Sigmoid colon (tissue), 7 donors: ENCODE measurements around the gene CACNB3. TPM values are rescaled to one million over a fixed set of nuclear protein-coding genes. Genes with fewer than 3 reads are reported as not detected.

ENCODE experiments used
- DNase-seq: peaks from one replicate; pipeline ENCODE4 v3.0.0-alpha.2; 2019
- H3K27ac ChIP-seq, 4 donors: fragments of 200-600 bp; sonication (generic); one replicate each; pipeline ENCODE4 v1.5.1; 2016 to 2019; ENCODE audit warnings: mild to moderate bottlenecking in 1 of 4
- H3K27me3 ChIP-seq, 3 donors: fragments of 200-600 bp; sonication (generic); one replicate each; pipeline ENCODE4 v1.5.1; 2019; ENCODE audit warnings: mild to moderate bottlenecking in 1 of 3
- H3K36me3 ChIP-seq, 4 donors: fragments of 200-600 bp; sonication (generic); one replicate each; pipeline ENCODE4 v1.5.1; 2016 to 2019
- H3K4me1 ChIP-seq, 4 donors: fragments of 200-600 bp; sonication (generic); one replicate each; pipeline ENCODE4 v1.5.1; 2017 to 2019
- H3K4me3 ChIP-seq, 4 donors: fragments of 200-600 bp; sonication (generic); one replicate each; pipeline ENCODE4 v1.5.1; 2017 to 2019; ENCODE audit warnings: mild to moderate bottlenecking in 2 of 4, moderate library complexity in 1 of 4
- H3K9me3 ChIP-seq, 4 donors: fragments of 200-600 bp in 3 of 4; sonication (generic) in 3 of 4; one replicate each; pipeline versions ENCODE4 v1.5.1 to v1.6.1; 2013 to 2019
- CTCF ChIP-seq, 4 experiments: fragments of 450-650 bp in 3 of 4; fragments of 200-600 bp in 1 of 4; IDR thresholded peaks; one replicate each; pipeline ENCODE4 v1.5.1; 2016 to 2019; ENCODE audit warnings: antibody characterized with exemption in 4 of 4, mild to moderate bottlenecking in 3 of 4, moderate library complexity in 2 of 4
- EP300 ChIP-seq, 4 donors: sonication (generic); formaldehyde crosslinking; IDR thresholded peaks; one replicate each; pipeline ENCODE4 v1.6.1; 2017; ENCODE audit warnings: antibody characterized with exemption in 4 of 4
- POLR2A ChIP-seq, 2 donors: fragments of 450-650 bp; IDR thresholded peaks; one replicate each; pipeline ENCODE4 v1.6.1; 2016; ENCODE audit warnings: antibody characterized with exemption in 2 of 2, mild to moderate bottlenecking in 2 of 2, moderate library complexity in 2 of 2
- POLR2AphosphoS5 ChIP-seq, 4 donors: sonication (generic); formaldehyde crosslinking; IDR thresholded peaks; one replicate each; pipeline ENCODE4 v1.6.1; 2017; ENCODE audit warnings: antibody characterized with exemption in 4 of 4
- WGBS, 2 donors: extraction: QIAGEN DNeasy Blood & Tissue Kit; methylation state at CpG; one replicate each; pipeline ENCODE4 v1.1.7; 2013; 5-methylcytosine and 5-hydroxymethylcytosine counted together
- intact Hi-C: fragments of 100-400 bp; cut with DNase I; formaldehyde crosslinking; loops from one replicate; pipeline ENCODE4 v1.15.1; 2023
- polyA plus RNA-seq, 3 donors: library from polyadenylated mRNA; stranded (reverse); fragments of 200-250 nt; gene quantifications; one replicate each; pipeline ENCODE4 v1.2.3, GENCODE V29; 2013
- total RNA-seq, 4 donors: library from RNA; depleted of rRNA; stranded (reverse); fragments of >200 nt; gene quantifications; one replicate each; pipeline ENCODE4 v1.1.0, GENCODE V29; 2016
- donor health status: healthy with polysubstance abuse.
- donor health status: Bipolar disorder and iron deficiency.
- donor health status: healthy.

CACNB3 gene
- total and polyA plus RNA-seq, 7 donors, result 10.7 to 32.1 (median 21.0) TPM

- DNase-seq, result no peak
- TF ChIP-seq EP300 (IDR thresholded peaks at IDR 0.05) (no peak), POLR2A (IDR thresholded peaks at IDR 0.05) (no peak), CTCF (IDR thresholded peaks at IDR 0.05) (no peak), POLR2AphosphoS5 (IDR thresholded peaks at IDR 0.05) (no peak)
- H3K4me3 ChIP-seq, result no peak overlapping the region
- peaks cover 0 to 33% (median 28%) of the 10 kb centered on the region in 4 donors for H3K4me1 ChIP-seq
- no peak overlapping the region for H3K27ac ChIP-seq
- no peaks in the 10 kb centered on the region for H3K9me3 ChIP-seq
- no peaks in the 10 kb centered on the region for H3K27me3 ChIP-seq
- intact Hi-C loops, result loop anchor here (10.0 kb wide), 1 partner anchor 605 kb away; no protein-coding TSS in a partner anchor
- 71 to 88% methylated on average over 5 of the region's 5 CpGs for WGBS, 2 donors
- peaks cover 0 to 11% (median 6%) of the 10 kb centered on the region in 4 donors for H3K36me3 ChIP-seq
These were observed 1.9 kb downstream of the CACNB3 start for GRCh38 chr12:48819986-48820725.

GRCh38 chr12:48822139-48822538 is 3.8 kb downstream of the CACNB3 start:
- DNase-seq, result no peak
- no peaks in the 10 kb centered on the region for H3K27me3 ChIP-seq
- peaks cover 0 to 23% (median 9%) of the 10 kb centered on the region in 4 donors for H3K36me3 ChIP-seq
- H3K27ac ChIP-seq, result no peak overlapping the region
- TF ChIP-seq POLR2A (IDR thresholded peaks at IDR 0.05) (no peak), POLR2AphosphoS5 (IDR thresholded peaks at IDR 0.05) (no peak), EP300 (IDR thresholded peaks at IDR 0.05) (no peak), CTCF (IDR thresholded peaks at IDR 0.05) (no peak)
- WGBS, 2 donors, result 43 to 82% methylated on average over 5 of the region's 5 CpGs
- H3K4me1 ChIP-seq, result peaks cover 0 to 20% (median 16%) of the 10 kb centered on the region in 4 donors
- H3K4me3 ChIP-seq, result no peak overlapping the region
- intact Hi-C loops, result no loop called here
- no peaks in the 10 kb centered on the region for H3K9me3 ChIP-seq

- whole genome bisulfite sequencing, 2 donors, result 51 to 76% methylated on average over 2 of the region's 2 CpGs
- no peak for DNase-seq
- Histone ChIP-seq H3K4me1 (peaks cover 0 to 16% (median 12%) of the 10 kb centered on the region in 4 donors), H3K27me3 (no peaks in the 10 kb centered on the region), H3K27ac (no peak overlapping the region), H3K9me3 (no peaks in the 10 kb centered on the region), H3K4me3 (no peak overlapping the region), H3K36me3 (peaks cover 3 to 29% (median 10%) of the 10 kb centered on the region in 4 donors)
- TF ChIP-seq POLR2A (IDR thresholded peaks at IDR 0.05), result no peak
- TF ChIP-seq POLR2AphosphoS5 (IDR thresholded peaks at IDR 0.05), result no peak
- no peak for TF ChIP-seq CTCF (IDR thresholded peaks at IDR 0.05)
- no peak for TF ChIP-seq EP300 (IDR thresholded peaks at IDR 0.05)
- intact Hi-C loops, result no loop called here
These were observed 4.4 kb downstream of the CACNB3 start for GRCh38 chr12:48822711-48823110.

GRCh38 chr12:48823281-48823680 is 5.0 kb downstream of the CACNB3 start:
- Histone ChIP-seq H3K4me1 (peaks cover 0 to 13% (median 8%) of the 10 kb centered on the region in 4 donors), H3K9me3 (no peaks in the 10 kb centered on the region), H3K27ac (no peak overlapping the region), H3K36me3 (peaks cover 5 to 35% (median 13%) of the 10 kb centered on the region in 4 donors), H3K27me3 (no peaks in the 10 kb centered on the region), H3K4me3 (no peak overlapping the region)
- intact Hi-C loops, result no loop called here
- TF ChIP-seq CTCF (IDR thresholded peaks at IDR 0.05) (no peak), POLR2AphosphoS5 (IDR thresholded peaks at IDR 0.05) (no peak), POLR2A (IDR thresholded peaks at IDR 0.05) (no peak), EP300 (IDR thresholded peaks at IDR 0.05) (no peak)
- 94 to 95% methylated on average over 11 of the region's 11 CpGs for WGBS, 2 donors
- no peak for DNase-seq
